ENCODE measurements around the gene MAN1B1.

DNA sequence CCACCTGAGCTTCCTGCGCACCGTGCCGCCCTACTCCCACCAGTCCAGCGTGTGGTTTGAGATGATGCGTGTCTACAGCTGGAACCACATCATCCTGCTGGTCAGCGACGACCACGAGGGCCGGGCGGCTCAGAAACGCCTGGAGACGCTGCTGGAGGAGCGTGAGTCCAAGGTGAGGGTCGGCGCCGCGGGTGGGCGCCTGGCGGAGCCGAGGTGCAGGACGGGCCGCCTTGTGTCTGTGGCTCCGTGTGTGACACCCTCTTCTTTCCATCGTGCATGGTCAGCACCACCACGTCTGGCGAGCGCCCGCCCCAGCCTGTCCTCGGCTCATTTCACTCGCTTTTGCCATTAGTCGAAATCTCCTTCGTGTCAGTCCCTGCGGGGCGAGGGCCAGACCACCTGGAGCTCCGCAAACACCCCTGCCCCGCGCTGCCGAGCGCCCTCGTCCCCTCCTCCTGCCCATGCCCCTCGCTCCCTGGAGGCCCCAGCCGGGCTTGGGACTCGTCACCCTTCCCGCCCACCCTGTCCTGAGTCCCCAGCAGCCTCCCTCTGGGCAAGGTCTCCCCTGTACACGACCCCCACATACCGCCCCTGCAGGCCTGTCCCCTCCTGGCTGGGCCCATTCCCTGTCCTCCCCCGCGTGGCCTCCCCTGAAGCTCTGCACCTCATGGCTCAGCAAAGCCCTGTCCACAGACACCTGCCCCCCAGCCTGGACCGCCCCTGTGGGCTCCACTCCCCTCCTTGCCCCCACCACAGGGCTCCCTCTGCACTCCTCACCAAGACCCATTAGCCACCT, 59.1 kb downstream of the MAN1B1 start:
- TF ChIP-seq, protein P1, sequence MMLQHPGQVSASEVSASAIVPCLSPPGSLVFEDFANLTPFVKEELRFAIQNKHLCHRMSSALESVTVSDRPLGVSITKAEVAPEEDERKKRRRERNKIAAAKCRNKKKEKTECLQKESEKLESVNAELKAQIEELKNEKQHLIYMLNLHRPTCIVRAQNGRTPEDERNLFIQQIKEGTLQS (IDR thresholded peaks at IDR 0.05; ENCODE audit: insufficient read depth, low read depth, low read length), result no peak
- no peak for TF ChIP-seq CTCF (IDR thresholded peaks at IDR 0.05; ENCODE audit: control extremely low read depth in 1 of 3, insufficient read depth in 1 of 3, low read depth in 1 of 3, low read length in 3 of 3)
- no peak for TF ChIP-seq POLR2AphosphoS5 (IDR thresholded peaks at IDR 0.05; ENCODE audit: low read depth, low read length)
- no peak for TF ChIP-seq TAF7 (optimal IDR thresholded peaks at IDR 0.05; ENCODE audit: borderline replicate concordance, low read depth, low read length)
- TF ChIP-seq EZH2 (IDR thresholded peaks at IDR 0.05; ENCODE audit: low read depth, low read length, severe bottlenecking), result no peak
